ENCODE results near the gene ACTG1.

GRCh38 chr17:81533339-81534141 is 20.9 kb upstream of the ACTG1 start:
- TF ChIP-seq PATZ1 (CRISPR knock-in tag; IDR thresholded peaks at IDR 0.05; ENCODE audit: borderline replicate concordance) = no peak
- no peak for TF ChIP-seq CREB5 (CRISPR knock-in tag; IDR thresholded peaks at IDR 0.05; ENCODE audit: low read depth)
